Adrenal gland (tissue), 5 donors: Measurements from ENCODE around the gene USF3.

ENCODE experiments used
- CTCF ChIP-seq, 6 experiments: fragments of 450-650 bp in 4 of 6; fragments of 200-600 bp in 2 of 6; sonication (generic) in 1 of 6; IDR thresholded peaks; 1 replicate in 5 of 6; 2 replicates in 1 of 6; pipeline versions ENCODE4 v1.5.1 to v1.8.0; 2016 to 2021; ENCODE audit warnings: antibody characterized with exemption in 6 of 6, mild to moderate bottlenecking in 2 of 6, moderate library complexity in 1 of 6
- POLR2A ChIP-seq, 2 donors: fragments of 450-650 bp; IDR thresholded peaks; one replicate each; pipeline ENCODE4 v1.6.1; 2017; ENCODE audit warnings: antibody characterized with exemption in 2 of 2, mild to moderate bottlenecking in 2 of 2, moderate library complexity in 1 of 2
- donor health status: DM: no; HTN: no; CAD: no.

- TF ChIP-seq CTCF (IDR thresholded peaks at IDR 0.05) (no peak), POLR2A (IDR thresholded peaks at IDR 0.05) (no peak)
Observed at GRCh38 chr3:113659996-113660395, 36.4 kb downstream of the USF3 start.
